ENCODE data around the gene EHMT1.
"Not testable (repeated sequence)": the region's sequence is repeated elsewhere in the genome, so short reads cannot be mapped to it uniquely, and the experiment has no call there.

The EHMT1 gene

GRCh38 chr9:137876269-137876668 lies 257.5 kb downstream of the EHMT1 start:
- no peak for DNase-seq

- no peak for DNase-seq
These were observed 258.1 kb downstream of the EHMT1 start for GRCh38 chr9:137876781-137877386.

- DNase-seq = not testable (repeated sequence)
These were observed 258.8 kb downstream of the EHMT1 start, which contains the start of gene CACNA1B for GRCh38 chr9:137877506-137878122. Gene CACNA1B, plus strand, starts transcription at chr9:137877782. Its CDS starts 152 bp downstream, at chr9:137877934.

- no peak for DNase-seq
These were observed 259.5 kb downstream of the EHMT1 start for GRCh38 chr9:137878146-137878941.

- no peak for DNase-seq
These were observed 260.2 kb downstream of the EHMT1 start for GRCh38 chr9:137879052-137879451.

- DNase-seq = no peak
These were observed 260.9 kb downstream of the EHMT1 start for GRCh38 chr9:137879566-137880150.

- no peak for DNase-seq
These were observed 261.6 kb downstream of the EHMT1 start for GRCh38 chr9:137880160-137880975.

- DNase-seq = no peak
These were observed 262.2 kb downstream of the EHMT1 start for GRCh38 chr9:137880976-137881530.

GRCh38 chr9:137881591-137882505 lies 263.0 kb downstream of the EHMT1 start:
- no peak for DNase-seq

GRCh38 chr9:137882506-137882821 lies 263.7 kb downstream of the EHMT1 start:
- no peak for DNase-seq

- not testable (repeated sequence) for DNase-seq
These were observed 265.2 kb downstream of the EHMT1 start for GRCh38 chr9:137883977-137884376.

- not testable (repeated sequence) for DNase-seq
These were observed 265.7 kb downstream of the EHMT1 start for GRCh38 chr9:137884547-137884946.

GRCh38 chr9:137885121-137885520 lies 266.3 kb downstream of the EHMT1 start:
- not testable (repeated sequence) for DNase-seq

Measured in cerebellar nuclear complex (tissue), 1 donor.